GM21723 (cell line): ENCODE data around the gene IL1F10.

Experiments
- ATAC-seq: cut with Tn5 transposase; IDR thresholded peaks from one replicate; pipeline ENCODE4 v1.9.1; 2021; ENCODE audit warnings: mild to moderate bottlenecking, moderate library complexity; ENCODE audit not compliant: unreplicated experiment

IL1F10 gene

DNA sequence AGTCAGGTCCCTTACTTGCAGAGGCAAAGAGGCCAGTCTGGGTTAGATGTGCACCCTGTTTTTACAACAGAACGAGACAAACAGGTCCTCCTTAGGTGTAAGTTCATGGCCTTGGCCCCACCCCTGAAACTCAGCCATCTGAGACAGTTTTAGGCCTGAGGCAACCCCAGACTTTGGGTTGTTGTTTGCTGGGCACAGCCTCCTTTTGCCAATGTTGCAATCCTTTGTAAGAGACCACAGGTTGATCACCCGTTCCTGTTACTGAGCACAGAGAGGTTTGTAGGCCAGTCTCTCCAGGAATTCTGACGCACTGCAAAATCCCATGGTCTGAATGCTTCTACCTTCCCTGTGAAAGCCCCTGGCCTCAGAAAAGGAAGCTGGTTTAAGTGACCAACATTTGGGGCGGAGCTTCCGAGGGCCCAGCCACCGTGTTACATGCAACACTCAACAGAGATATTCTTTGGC, 44.1 kb downstream of the IL1F10 start:
- no peak for ATAC-seq

DNA sequence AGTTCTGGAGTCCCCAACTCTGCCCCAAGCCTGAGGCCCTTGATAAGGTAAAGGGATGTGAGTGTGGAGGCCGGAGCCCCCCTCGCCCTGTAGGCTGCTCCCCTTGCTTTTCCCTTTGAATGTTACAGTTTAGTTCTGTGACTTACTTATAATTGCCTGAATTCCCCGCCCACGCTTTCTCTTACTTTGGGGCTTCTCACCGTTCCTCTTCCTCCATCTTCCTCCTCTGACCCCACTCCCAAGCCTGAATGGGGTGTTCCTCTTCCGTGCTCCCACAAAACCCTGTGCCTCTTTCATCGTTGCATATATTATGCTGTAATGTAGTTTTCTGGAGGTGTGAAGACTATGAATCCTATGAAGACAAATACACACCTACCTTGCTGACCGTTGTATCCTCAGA, 44.7 kb downstream of the IL1F10 start:
- no peak for ATAC-seq

DNA sequence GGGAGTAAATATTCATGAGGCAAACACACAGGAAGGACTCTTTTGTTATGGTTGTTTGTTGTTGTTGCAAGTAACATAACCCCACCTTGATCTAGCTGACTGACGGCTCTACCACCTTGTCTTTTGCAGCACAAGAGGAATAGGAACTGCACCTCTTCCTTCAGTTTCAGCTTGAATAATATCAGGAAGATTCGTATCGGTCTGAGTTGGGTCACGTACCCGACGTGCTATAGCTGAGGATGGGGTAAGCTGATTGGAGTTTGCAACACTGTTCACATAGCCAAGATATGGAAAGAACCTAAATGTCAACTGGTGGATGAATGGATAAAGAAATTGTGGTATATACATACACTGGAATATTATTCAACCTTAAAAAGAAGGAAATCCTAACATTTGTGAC, 45.1 kb downstream of the IL1F10 start:
- ATAC-seq, result no peak

DNA sequence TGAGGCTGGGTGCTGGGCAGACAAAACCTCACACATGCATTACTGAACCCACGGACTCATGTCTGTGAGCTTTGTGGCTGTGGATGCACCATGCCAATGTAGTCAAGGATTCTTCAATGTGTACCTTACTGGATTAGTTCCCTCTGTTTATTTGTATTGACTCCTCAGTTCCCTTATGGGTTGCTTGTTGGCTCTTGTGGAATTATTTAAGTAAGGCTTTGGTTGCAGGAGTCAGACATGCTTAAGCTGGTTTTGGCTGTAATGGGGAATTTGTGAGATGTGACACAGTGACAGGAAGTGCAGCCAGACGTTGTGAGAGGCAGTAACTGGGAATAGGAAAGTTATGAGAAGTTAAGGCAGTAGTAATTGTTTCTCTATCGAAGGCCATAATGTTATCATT, 46.0 kb downstream of the IL1F10 start:
- no peak for ATAC-seq

DNA sequence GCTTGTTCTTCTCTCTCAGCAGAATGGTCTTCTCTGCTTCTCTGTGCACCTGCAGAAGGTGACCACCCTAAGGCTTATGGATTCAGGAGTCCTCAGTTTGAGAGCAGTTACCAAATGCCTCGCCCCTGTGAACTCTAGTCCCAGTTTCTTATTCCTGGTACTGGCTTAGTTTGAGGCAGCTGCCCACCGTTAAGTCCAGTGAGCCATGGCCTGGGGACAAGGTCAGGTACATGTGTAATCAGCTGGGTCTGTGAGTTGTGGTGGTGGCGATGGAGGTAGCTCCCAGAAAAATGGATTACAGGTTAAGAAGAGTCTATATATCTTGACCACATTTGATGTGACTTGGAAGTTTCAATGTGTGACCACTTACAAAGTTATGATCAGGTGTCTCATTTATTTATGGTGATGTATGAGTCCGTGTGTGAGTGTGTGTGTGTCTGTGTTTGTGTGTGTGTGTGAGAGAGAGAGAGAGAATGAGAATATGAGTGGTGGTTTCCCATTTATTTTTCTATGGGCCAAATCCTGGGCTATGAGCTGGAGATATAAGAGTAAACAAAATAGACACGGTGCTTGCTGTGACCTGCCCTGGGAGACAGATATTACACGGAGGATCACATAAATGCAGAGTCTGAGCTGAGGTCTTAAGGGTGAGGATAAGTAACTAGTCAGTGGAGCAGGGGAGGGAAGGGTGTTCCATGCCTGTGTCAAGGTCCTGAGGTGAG, 46.6 kb downstream of the IL1F10 start:
- no peak for ATAC-seq

DNA sequence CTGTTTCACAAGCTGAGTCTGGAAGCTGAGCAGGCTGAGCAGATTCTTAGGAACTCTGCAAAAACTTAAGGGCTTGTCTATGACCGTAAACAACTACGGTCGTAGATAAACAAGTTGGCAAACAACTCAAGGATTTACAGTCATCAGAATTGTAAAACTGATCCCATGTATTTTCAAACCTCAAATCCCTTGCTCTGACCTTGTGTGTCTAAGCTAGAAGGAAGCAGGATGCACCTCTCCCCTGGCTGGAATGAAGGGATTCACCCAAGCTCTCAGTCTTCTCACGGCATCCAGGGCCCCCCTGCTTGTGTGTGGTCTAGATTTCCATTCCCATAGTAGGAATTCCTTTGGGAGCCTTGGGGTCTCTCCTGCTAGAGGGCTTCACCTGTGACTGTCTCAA, 47.2 kb downstream of the IL1F10 start:
- no peak for ATAC-seq

DNA sequence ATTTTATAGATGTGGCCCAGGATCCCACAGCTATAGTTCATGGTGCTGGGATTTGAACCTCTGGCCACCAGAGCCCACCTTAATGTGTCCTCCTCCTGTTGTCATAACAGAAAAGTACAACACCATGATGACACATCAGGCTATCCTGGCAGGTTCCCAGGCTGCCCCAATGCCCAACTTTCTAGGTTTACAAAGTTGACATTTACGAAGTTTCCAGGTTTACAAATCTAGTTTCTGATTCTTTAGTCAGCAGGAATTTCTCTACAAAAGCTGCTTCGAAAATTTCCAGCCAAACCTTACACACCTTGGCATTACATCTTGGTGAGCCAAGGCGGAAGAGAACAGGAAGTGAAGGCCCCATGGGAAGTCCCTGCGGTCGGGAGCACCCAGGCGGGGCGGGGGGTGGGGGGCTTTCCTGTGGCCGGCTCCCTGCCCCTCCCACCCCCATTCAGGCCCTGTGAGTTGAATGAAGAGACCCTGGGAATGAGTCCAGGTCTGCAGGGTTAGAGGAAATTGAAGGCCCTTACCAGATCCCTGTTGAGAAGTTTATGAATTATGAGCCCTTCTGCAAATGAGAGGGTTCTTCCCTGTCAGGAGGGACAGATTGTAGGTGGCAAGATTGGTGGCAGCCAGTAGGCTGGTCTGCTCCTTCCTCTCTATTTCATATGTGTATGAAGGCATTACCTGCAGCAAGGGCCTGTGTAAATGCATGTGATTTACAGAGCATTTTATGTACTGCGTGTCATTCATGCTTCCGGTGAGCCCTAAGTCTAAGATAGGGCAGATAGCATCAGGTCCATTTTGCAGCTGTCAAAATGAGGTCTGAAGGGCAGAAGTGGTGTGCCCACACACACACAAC, 48.6 kb downstream of the IL1F10 start:
- ATAC-seq, result no peak

DNA sequence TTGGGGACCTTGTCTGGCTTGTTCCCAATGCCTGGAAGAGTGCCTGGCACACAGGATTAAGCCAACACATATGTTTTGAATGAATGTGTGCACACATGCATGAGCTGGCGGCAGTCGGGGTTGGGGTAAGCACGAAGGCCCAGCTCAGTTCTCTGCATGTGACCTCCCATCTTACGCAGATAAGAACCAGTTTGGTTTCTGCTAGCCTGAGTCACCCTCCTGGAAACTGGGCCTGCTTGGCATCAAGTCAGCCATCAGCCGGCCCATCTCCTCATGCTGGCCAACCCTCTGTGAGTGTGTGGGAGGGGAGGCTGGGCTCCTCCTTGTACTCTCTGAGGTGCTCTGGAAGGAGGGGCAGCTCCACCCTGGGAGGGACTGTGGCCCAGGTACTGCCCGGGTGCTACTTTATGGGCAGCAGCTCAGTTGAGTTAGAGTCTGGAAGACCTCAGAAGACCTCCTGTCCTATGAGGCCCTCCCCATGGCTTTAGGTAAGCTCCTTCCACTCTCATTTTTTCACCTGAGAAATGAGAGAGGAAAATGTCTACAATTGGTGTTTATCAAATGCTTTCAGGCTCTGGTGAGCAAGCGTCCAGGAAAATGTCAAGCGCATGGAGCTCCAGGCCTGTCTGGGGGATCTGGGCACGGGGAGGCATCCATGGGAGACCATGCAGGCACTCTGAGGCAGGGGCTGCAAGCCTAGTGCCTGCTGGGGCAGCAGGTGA, 49.9 kb downstream of the IL1F10 start:
- ATAC-seq, result no peak

DNA sequence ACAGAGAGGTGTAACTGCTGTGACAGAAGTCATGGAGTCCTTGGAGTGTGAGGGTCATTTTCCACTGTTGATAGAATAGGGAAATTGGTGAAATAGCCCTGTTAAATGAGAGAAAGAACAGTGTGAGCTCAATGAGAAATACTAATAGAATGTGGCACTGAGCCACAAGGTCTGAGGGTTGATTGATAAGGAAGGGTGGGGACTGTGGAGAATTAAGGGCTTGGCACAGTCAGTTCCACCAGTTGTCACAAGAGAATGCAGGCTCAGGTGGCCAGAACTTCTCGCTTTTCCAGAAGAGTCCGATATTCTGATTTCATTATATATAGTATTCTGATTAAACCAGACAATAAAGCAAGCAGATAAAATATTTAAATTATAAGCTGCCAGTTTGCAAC, 50.5 kb downstream of the IL1F10 start:
- ATAC-seq, result no peak

DNA sequence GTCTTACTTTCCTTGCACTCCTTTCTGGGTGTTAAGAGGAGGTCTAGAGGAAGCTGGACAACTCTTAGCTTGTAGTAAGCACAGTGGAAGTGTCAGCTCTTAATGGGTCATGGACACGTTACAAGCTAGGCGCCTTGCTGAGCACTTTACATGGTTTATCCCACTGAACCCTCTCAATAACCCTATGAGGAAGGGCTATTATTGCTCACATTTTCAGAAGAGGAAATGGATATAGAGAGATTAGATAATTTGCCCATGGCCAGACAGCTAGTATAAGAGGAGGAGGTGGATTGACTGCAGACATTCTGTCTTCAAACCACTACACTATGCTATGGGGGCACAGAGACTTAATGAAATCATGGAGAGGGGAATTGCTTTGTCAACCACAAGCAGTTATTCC, 51.3 kb downstream of the IL1F10 start:
- no peak for ATAC-seq

DNA sequence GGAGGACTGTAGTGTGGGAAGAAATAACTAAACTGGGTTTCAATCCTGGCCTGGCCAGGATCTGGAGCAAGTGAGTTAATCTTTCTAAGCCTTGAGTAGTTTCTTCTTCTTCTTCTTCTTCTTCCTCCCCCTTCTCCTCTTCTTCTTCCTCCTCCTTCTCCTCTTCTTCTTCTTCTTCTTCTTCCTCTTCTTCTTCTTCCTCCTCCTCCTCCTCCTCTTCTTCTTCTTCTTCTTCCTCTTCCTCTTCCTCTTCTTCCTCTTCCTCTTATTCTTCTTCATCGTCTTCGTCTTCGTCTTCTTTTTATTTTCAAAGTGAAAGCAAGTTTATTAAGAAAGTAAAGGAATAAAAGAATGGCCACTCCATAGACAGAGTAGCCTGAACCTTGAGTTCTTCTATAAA, 53.1 kb downstream of the IL1F10 start:
- ATAC-seq, result no peak

DNA sequence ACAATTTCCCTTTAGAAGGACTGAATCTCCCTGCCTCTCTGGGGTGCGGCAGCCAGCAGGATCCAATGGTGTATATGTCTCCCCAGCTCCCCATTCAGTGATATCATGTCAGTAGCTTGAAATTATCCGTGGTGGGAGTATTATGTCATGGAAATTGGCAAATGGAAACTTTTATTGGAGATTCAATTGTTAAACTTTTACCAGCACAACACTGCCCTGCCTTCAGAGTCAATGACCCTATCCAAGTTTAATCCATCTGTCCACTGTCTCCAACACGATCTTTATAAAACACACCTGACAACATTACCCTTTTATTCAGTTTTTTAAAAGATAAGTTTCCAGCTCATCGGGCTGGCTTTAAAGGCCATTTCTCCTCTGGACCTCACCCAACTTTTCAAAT, 54.6 kb downstream of the IL1F10 start:
- ATAC-seq, result no peak

DNA sequence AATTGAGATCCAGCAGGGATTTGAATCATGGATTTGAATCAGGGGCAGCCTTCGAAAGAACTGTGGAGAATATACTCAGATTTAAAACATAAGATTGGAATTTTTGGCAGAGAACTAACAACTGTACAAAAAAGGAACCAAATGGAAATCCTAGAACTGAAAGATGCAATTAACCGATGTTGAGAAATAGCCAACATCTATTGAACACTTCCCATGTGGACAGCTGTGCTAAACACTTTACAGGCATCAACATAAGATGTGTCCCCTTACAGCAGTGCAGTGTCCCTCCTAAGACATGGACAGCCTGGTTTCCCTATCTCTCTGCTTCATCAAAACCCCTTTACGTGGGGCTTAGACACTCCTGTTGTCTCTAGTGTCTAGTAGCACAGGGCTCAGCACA, 56.0 kb downstream of the IL1F10 start:
- ATAC-seq, result no peak

DNA sequence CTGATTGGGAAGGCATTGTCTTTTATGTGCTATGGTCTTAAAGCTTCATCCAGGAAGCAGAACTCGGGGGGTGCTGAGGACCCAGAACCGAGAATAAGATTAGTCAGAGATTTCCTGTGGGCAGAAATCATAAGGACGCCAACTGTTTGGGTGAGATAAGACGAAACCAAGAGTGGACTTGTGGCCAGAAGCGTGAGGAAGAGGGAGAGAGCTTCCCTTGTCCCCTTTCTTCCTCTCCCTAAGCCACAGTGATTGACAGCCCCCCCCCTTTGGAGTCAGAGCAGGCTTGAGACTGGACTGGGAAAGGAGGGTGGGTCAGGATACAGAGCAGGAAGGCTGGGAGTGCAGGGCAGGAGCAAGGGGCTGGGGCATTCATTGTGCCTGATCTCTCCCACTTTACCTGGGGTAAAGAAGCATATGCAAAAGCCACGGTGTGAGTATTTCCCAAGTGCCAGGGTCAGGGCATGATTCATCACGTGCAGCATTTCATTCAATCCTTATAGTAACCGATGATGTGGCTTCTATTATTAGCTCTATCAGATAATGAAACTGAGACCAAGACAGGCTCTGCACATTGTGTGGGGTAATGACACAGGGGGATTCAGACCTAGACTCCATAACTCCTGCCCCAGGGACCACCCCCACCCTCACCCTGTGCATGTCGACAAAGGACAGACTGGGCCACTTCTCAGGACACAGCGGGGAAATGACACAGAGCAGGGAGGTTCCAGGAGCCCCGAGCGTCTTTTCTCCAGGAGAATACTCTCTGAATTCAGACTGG, 56.6 kb downstream of the IL1F10 start:
- ATAC-seq, result no peak
